Neutrophil (primary cell): Measurements from ENCODE around the gene WSB1.

ENCODE experiments used
- H3K27ac ChIP-seq: fragments of 200-600 bp; sonication (generic); 2 replicates; pipeline ENCODE4 v1.5.1; 2016; ENCODE audit warnings: mild to moderate bottlenecking, moderate library complexity
- H3K27me3 ChIP-seq: fragments of 200-600 bp; sonication (generic); 2 replicates; pipeline ENCODE4 v1.6.0; 2016; ENCODE audit warnings: mild to moderate bottlenecking
- H3K36me3 ChIP-seq: fragments of 200-600 bp; sonication (generic); 2 replicates; pipeline ENCODE4 v1.5.1; 2017
- H3K4me1 ChIP-seq, 2 experiments: fragments of 200-600 bp in 1 of 2; sonication (generic) in 1 of 2; 1 replicate in 1 of 2; 2 replicates in 1 of 2; pipeline versions ENCODE4 v1.5.1 to v1.6.1; 2013 to 2016; ENCODE audit warnings: low read depth in 1 of 2, low read length in 1 of 2, mild to moderate bottlenecking in 1 of 2, moderate library complexity in 1 of 2; ENCODE audit not compliant: control insufficient read depth in 1 of 2, insufficient read depth in 1 of 2
- H3K4me3 ChIP-seq, 2 experiments: fragments of 200-600 bp in 1 of 2; sonication (generic) in 1 of 2; 1 replicate in 1 of 2; 2 replicates in 1 of 2; pipeline ENCODE4 v1.5.1; 2013 to 2016; ENCODE audit warnings: low read depth in 1 of 2, low read length in 1 of 2, mild to moderate bottlenecking in 1 of 2, moderate library complexity in 1 of 2
- H3K9me3 ChIP-seq: fragments of 200-600 bp; sonication (generic); 2 replicates; pipeline ENCODE4 v1.5.1; 2016
- CTCF ChIP-seq: fragments of 200-600 bp; sonication (generic); IDR thresholded peaks from 2 replicates; pipeline ENCODE4 v1.5.1; 2016; ENCODE audit warnings: antibody characterized with exemption

The WSB1 gene

GRCh38 chr17:27362503-27362902 is 68.6 kb downstream of the WSB1 start:
- no peaks in the 10 kb centered on the region for H3K36me3 ChIP-seq
- no peak overlapping the region for H3K27ac ChIP-seq
- no peak for TF ChIP-seq CTCF
- no peaks in the 10 kb centered on the region for H3K9me3 ChIP-seq
- H3K27me3 ChIP-seq, result no peaks in the 10 kb centered on the region
- peaks cover 5 to 6% of the 10 kb centered on the region in 2 experiments for H3K4me1 ChIP-seq
- no peak overlapping the region for H3K4me3 ChIP-seq

GRCh38 chr17:27362909-27363308 is 69.0 kb downstream of the WSB1 start:
- Histone ChIP-seq H3K36me3 (no peaks in the 10 kb centered on the region), H3K27ac (no peak overlapping the region), H3K9me3 (no peaks in the 10 kb centered on the region), H3K4me3 (no peak overlapping the region), H3K27me3 (no peaks in the 10 kb centered on the region), H3K4me1 (peaks cover 5 to 6% of the 10 kb centered on the region in 2 experiments)
- no peak for TF ChIP-seq CTCF

- no peak for TF ChIP-seq CTCF
Observed at GRCh38 chr17:27363326-27363725, 69.4 kb downstream of the WSB1 start.

More at GRCh38 chr17:27363326-27363725, 69.4 kb downstream of the WSB1 start:
- H3K27me3 ChIP-seq, result no peaks in the 10 kb centered on the region
- H3K4me1 ChIP-seq, result peaks cover 5 to 6% of the 10 kb centered on the region in 2 experiments
- H3K36me3 ChIP-seq, result no peaks in the 10 kb centered on the region
- H3K27ac ChIP-seq, result no peak overlapping the region
- H3K9me3 ChIP-seq, result no peaks in the 10 kb centered on the region
- no peak overlapping the region for H3K4me3 ChIP-seq
